WI38 (cell line): ENCODE measurements around the gene KIAA1958.
"Not testable (repeated sequence)": the region's sequence is repeated elsewhere in the genome, so short reads cannot be mapped to it uniquely, and the experiment has no call there.

Experiments used
- H3K4me3 ChIP-seq: 2 replicates; pipeline ENCODE4 v1.5.1; 2011; ENCODE audit warnings: low read depth, mild to moderate bottlenecking, control low read depth, low read length
- TF ChIP-seq, protein P1 (sequence below): IDR thresholded peaks from 2 replicates; pipeline ENCODE4 v1.5.1; 2012; ENCODE audit warnings: low read depth, mild to moderate bottlenecking, control low read depth, low read length

Gene KIAA1958

GRCh38 chr9:112507001-112507680 is 20.5 kb downstream of the KIAA1958 start:
- TF ChIP-seq, protein P1, sequence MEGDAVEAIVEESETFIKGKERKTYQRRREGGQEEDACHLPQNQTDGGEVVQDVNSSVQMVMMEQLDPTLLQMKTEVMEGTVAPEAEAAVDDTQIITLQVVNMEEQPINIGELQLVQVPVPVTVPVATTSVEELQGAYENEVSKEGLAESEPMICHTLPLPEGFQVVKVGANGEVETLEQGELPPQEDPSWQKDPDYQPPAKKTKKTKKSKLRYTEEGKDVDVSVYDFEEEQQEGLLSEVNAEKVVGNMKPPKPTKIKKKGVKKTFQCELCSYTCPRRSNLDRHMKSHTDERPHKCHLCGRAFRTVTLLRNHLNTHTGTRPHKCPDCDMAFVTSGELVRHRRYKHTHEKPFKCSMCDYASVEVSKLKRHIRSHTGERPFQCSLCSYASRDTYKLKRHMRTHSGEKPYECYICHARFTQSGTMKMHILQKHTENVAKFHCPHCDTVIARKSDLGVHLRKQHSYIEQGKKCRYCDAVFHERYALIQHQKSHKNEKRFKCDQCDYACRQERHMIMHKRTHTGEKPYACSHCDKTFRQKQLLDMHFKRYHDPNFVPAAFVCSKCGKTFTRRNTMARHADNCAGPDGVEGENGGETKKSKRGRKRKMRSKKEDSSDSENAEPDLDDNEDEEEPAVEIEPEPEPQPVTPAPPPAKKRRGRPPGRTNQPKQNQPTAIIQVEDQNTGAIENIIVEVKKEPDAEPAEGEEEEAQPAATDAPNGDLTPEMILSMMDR: no peak
- no peak overlapping the region for H3K4me3 ChIP-seq

GRCh38 chr9:112508377-112508776 is 21.8 kb downstream of the KIAA1958 start:
- no peak overlapping the region for H3K4me3 ChIP-seq
- TF ChIP-seq, protein P1: no peak

DNA sequence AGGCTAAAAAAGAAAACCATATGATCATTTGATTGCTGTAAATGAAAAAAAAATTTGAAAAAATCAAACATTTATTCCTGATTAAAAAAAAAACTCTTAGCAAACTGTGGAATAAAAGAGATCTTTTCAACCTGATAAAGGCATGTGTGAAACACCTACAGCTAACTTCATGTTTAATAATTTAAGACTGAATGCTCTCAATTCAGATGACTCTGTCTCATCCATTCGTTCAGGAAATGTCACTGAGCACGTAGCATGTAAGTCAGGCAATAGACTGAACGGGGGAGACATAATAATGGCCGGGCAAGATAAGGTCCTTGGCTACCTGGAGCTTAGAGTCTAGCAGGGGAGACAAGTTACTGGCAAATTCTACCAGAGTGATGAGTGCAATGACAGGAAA is 25.8 kb downstream of the KIAA1958 start:
- H3K4me3 ChIP-seq: not testable (repeated sequence)

GRCh38 chr9:112516769-112517168 is 30.1 kb downstream of the KIAA1958 start:
- H3K4me3 ChIP-seq: no peak overlapping the region
- TF ChIP-seq, protein P1: no peak

DNA sequence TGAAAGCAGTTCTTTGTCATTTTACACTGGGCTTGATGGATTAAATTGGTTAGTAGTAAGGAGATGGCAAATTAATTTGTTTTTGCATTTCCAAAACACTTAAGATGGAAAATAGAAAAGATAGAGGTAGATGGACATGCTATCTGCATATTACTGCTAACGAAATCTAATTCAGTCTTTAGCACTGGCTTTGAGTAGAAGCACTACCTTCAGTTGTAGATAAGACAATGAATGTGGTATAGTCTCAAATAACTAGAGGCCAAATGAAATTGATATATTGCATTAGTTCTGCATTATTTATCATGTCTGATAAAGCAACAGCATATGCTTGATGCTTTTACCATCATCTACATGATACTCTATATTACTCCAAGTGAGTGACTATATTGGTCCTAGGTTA is 33.4 kb downstream of the KIAA1958 start:
- no peak overlapping the region for H3K4me3 ChIP-seq
- TF ChIP-seq, protein P1: no peak

- TF ChIP-seq, protein P1: no peak
- no peak overlapping the region for H3K4me3 ChIP-seq
These were observed 34.0 kb downstream of the KIAA1958 start for GRCh38 chr9:112520656-112521055.

DNA sequence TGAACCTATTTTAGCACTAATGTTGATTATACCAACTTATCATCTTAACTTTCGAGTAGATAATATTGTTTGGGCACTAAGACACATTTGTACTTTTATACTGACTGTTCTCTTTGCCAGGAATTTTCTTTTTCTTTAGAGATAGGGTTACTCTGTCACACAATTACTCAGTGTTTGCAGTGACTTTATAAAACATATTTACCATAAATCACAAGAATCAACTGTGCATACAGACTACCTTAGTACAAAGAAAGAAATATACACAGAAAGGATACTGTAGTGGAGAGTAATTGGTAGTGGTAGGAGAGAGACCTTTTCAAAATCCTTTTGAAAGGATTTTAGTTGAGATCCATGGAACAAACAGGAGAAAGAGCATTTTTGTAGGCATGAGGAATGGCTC is 40.3 kb downstream of the KIAA1958 start:
- H3K4me3 ChIP-seq: no peak overlapping the region
- TF ChIP-seq, protein P1: no peak

GRCh38 chr9:112527959-112528358 is 41.3 kb downstream of the KIAA1958 start:
- H3K4me3 ChIP-seq: no peak overlapping the region
- TF ChIP-seq, protein P1: no peak
